Fibroblast of mammary gland (primary cell): ENCODE data around the gene PODXL2.

Experiments
- DNase-seq: peaks from one replicate; pipeline ENCODE4 v3.0.0-alpha.2; 2010; ENCODE audit warnings: low read depth
- H3K4me3 ChIP-seq: 2 replicates; pipeline ENCODE4 v1.5.1; 2011; ENCODE audit warnings: low read depth, mild to moderate bottlenecking, low read length, moderate library complexity; ENCODE audit not compliant: control insufficient read depth
- TF ChIP-seq, protein P1 (sequence below): conservative IDR thresholded peaks from 2 replicates; pipeline ENCODE4 v1.5.1; 2011; ENCODE audit warnings: low read depth, low read length, inconsistent platforms; ENCODE audit not compliant: control insufficient read depth, insufficient read depth

The PODXL2 gene

DNA sequence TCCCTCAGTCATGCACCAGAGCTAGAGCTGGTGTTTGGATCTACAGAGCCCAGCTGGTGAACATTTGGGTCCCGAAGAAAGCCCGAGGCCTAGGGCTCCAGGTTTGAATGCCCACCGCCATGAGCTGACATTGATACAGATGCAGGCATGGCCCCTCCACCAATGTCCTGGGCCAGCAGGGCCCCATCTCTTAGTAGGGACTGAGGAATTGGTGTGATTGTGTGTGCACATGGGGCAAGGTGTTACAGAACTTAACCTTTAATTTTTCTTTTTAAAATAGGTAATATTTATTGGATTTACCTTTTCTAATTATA lies 11.0 kb downstream of the PODXL2 start:
- no peak for DNase-seq
- TF ChIP-seq, protein P1, sequence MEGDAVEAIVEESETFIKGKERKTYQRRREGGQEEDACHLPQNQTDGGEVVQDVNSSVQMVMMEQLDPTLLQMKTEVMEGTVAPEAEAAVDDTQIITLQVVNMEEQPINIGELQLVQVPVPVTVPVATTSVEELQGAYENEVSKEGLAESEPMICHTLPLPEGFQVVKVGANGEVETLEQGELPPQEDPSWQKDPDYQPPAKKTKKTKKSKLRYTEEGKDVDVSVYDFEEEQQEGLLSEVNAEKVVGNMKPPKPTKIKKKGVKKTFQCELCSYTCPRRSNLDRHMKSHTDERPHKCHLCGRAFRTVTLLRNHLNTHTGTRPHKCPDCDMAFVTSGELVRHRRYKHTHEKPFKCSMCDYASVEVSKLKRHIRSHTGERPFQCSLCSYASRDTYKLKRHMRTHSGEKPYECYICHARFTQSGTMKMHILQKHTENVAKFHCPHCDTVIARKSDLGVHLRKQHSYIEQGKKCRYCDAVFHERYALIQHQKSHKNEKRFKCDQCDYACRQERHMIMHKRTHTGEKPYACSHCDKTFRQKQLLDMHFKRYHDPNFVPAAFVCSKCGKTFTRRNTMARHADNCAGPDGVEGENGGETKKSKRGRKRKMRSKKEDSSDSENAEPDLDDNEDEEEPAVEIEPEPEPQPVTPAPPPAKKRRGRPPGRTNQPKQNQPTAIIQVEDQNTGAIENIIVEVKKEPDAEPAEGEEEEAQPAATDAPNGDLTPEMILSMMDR: no peak
- no peak overlapping the region for H3K4me3 ChIP-seq

DNA sequence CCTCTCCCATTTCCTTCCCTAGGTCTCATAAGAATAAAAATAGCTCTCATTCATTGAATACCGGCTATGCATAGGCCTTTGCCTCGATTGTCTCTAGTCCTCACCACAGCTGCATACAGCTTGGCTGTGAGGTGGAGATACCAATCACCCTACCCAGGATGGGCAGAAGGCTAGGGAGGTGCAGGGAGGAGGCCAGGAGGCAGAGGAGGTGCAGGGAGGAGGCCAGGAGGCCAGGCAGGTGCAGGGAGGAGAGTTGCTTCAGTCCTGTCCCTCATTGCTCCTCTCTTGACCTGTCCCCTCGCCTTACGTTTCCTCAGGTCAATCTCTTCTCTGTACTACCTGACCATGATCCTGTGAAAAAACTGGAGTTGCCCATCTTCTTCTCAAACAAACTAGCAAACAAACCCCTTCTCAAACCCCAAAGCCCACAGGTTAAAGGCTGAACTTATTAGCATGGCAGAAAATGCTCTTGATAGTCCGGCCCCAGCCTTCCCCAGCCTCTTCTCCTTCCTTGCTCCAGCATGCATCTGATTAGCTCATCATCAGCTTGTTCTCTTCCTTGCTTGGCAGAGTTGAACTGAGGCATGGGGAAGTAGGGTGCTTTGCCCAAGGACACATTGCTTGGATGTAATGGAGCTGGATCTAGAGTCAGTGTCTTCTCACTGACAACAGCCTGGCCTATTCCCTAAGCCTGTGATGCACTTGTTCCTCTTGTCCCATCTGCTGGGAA lies 15.8 kb downstream of the PODXL2 start:
- no peak for DNase-seq
- TF ChIP-seq, protein P1: no peak
- H3K4me3 ChIP-seq: no peak overlapping the region

DNA sequence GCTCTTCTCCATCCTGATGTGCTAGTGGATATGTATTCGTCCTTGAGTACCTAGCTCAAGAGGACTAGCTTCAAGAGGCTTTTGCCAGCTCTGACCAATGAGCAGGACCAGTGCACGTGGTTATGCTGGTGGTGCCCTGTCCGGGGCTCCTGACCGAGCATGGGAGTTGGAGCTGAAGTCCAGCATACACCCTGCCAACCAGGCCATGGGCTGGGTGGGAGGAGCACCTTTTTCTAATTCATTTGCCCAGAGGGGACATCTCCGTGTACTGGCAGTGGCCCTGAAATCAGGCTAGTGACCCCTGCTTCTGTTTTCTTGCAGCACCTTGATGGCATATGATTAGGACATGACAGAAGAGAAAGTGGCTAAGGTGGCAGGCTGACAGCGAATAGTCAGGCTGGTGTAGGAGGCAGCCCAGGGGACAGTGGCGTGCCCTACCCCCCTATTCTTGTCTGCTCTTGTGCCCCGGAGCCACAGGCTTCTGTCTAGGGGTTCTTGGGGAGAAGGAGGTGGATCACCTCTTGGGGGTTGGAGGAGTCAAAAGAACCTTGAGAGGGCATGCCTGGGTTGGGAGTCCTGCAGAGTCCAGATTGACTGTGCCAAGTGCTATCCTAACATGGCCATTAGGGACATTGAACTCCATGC lies 16.5 kb downstream of the PODXL2 start:
- TF ChIP-seq, protein P1: no peak
- DNase-seq: no peak
- H3K4me3 ChIP-seq: no peak overlapping the region

DNA sequence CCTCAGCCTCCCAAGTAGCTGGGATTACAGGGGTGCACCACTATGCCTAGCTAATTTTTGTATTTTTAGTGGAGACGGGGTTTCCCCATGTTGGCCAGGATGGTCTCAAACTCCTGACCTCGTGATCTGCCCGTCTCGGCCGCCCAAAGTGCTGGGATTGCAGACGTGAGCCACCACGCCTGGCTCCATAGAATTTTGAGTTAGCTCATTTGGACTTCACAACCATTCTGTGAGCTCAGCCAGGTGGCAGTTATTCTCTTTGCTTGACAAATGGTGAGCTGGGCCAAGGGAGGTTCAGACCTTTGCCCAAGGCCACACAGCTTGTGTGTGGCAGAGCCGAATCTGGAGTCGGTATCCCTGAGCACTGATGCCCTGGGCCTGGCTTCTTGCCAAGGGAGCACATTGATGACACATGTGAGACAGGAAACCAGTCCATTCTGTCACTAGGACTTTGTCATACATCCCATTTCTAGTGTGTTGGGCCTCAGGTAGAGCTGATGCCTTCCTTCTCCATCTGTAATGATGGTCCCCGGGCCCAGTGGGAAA lies 17.6 kb downstream of the PODXL2 start:
- DNase-seq: no peak
- TF ChIP-seq, protein P1: no peak

DNA sequence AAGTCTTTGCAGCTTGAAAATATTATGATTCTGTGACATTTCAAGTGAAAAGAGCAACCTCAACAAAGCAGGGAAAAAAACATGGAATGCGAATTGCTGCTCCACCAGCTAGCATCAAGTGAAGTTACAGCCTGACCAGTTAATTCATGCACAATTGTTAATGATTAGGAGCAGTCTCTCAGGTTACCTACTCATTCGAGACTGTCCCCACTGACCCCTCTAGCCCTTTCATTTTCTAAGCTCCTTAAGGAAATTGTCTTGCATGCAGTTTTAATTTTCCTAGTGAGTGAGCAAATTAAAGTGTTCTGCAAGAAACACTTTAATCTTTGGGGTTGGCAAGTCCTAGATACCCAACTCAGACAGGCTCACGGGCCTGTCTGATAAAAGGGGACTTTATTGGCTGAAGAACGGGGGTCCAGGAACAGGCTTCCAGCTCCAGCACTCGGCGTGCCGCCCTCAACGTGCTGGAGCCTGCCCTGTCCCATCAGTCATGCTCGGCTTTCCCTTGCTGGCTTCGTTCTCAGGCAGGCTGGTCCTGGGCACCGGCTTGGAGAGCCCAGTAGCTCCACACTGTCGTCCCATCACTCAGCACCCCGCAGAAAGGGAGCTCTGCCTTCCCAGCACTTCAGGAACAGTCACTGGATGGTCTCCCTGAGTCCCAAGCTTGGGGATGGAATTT lies 18.3 kb downstream of the PODXL2 start:
- no peak overlapping the region for H3K4me3 ChIP-seq
- TF ChIP-seq, protein P1: no peak
- DNase-seq: no peak

More for the DNA sequence above, 17.6 kb downstream of the PODXL2 start:
- H3K4me3 ChIP-seq: no peak overlapping the region

DNA sequence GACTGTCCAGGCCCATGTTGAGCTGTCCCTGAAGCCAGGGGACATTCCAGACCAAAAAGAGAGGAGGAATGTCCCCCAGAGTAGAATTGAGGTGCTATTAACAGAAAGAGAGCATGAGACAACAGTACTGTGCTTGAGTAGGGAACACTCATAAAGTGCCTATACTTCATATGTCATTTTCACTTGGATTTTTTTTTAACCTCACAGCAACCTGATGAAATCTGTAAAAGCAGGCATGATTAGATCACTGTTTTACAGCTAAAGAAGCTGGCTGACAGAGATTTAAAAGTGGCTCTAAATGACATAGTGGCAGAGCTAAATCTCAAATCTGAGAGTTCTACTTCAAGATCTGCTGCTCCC lies 18.8 kb downstream of the PODXL2 start:
- DNase-seq: no peak
- TF ChIP-seq, protein P1: no peak

More for the DNA sequence above, 18.8 kb downstream of the PODXL2 start:
- no peak overlapping the region for H3K4me3 ChIP-seq
